ENCODE results near the gene GPSM1. TPM values are rescaled to one million over a fixed set of nuclear protein-coding genes. Genes with fewer than 3 reads are reported as not detected.

GPSM1 gene
- total and polyA plus RNA-seq, 7 donors = 2.3 to 16.1 (median 5.0) TPM

DNA sequence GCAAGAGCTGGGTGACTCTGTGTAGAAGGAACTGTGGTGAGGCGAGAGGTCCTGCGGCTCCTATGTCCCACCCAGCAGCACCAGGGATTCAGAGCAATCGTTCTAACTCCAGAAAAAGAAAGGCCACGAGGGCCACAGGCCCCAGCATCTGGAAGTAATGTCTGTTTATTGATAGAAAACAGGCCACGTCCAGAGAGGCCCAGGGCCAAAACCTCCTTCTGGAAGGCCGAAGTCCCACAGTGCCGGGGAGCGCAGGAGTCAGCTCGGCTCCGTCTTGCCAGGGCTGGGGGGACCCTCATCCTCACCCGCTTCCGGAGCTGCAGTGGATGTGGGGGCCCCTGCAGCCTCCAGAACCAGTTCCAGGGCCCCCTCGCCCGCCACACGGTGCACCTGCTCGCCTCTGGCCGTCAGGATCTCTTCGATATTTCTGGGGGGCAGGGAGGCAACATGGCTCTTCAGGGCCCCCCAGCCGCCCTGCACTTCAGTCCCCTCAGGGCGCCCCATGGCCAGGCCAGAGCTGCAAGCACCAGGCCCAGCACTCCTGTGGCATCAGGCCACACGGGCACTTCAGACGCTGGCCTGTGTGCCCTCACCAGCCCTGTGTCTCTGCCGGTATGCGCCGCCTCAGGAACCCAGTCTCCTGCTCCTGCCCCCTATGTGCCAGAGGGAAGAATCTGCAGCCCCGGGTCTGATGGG, 34.6 kb downstream of the GPSM1 start:
- intact Hi-C loops (cut with DNase I) = loop anchor here (5.0 kb wide), 1 partner anchor 35 kb away; the partner anchor contains the start of gene GPSM1
- peaks cover 0 to 39% (median 34%) of the 10 kb centered on the region in 4 donors for H3K4me1 ChIP-seq
- H3K27me3 ChIP-seq = peaks cover 0 to 9% (median 6%) of the 10 kb centered on the region in 3 donors
- 85 to 86% methylated on average over 26 of the region's 26 CpGs for WGBS, 2 donors
- H3K4me3 ChIP-seq = peak overlapping the region in 2 of 4 donors; percentile 12 to 21
- no peaks in the 10 kb centered on the region for H3K9me3 ChIP-seq
- DNase-seq = peak; percentile 87
- peaks cover 0 to 16% (median 2%) of the 10 kb centered on the region in 4 donors for H3K36me3 ChIP-seq
- TF ChIP-seq POLR2AphosphoS5 (IDR thresholded peaks at IDR 0.05) = peak; percentile 15 to 81 (median 65)
- TF ChIP-seq, protein P1, sequence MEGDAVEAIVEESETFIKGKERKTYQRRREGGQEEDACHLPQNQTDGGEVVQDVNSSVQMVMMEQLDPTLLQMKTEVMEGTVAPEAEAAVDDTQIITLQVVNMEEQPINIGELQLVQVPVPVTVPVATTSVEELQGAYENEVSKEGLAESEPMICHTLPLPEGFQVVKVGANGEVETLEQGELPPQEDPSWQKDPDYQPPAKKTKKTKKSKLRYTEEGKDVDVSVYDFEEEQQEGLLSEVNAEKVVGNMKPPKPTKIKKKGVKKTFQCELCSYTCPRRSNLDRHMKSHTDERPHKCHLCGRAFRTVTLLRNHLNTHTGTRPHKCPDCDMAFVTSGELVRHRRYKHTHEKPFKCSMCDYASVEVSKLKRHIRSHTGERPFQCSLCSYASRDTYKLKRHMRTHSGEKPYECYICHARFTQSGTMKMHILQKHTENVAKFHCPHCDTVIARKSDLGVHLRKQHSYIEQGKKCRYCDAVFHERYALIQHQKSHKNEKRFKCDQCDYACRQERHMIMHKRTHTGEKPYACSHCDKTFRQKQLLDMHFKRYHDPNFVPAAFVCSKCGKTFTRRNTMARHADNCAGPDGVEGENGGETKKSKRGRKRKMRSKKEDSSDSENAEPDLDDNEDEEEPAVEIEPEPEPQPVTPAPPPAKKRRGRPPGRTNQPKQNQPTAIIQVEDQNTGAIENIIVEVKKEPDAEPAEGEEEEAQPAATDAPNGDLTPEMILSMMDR (IDR thresholded peaks at IDR 0.05) = no peak
- H3K27ac ChIP-seq = peak overlapping the region; percentile 32 to 95 (median 90)

DNA sequence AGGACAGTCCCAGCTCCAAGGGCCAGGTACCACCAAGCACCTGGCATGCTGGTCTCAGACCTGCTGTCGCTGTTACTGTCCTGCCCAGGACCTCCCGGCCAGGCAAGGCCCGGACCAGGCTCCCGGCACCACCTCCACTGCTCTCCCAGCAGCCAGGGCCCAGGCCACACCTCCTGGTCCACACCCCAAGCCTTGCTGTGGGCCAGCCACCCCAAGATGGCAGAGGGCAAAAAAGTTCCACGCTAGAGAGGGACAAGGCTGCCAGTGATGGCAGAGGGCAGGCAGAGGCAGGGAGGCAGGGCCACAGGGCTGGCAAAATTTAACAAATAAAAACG, 35.1 kb downstream of the GPSM1 start:
- peaks cover 0 to 9% (median 6%) of the 10 kb centered on the region in 3 donors for H3K27me3 ChIP-seq
- TF ChIP-seq, protein P1 (IDR thresholded peaks at IDR 0.05) = no peak
- TF ChIP-seq POLR2A (IDR thresholded peaks at IDR 0.05) (no peak), EP300 (IDR thresholded peaks at IDR 0.05) (no peak), POLR2AphosphoS5 (IDR thresholded peaks at IDR 0.05) (no peak)
- intact Hi-C loops (cut with DNase I) = loop anchor here (5.0 kb wide), 1 partner anchor 35 kb away; the partner anchor contains the start of gene GPSM1
- H3K9me3 ChIP-seq = no peaks in the 10 kb centered on the region
- peaks cover 0 to 39% (median 34%) of the 10 kb centered on the region in 4 donors for H3K4me1 ChIP-seq
- no peak for DNase-seq
- peak overlapping the region in 1 of 4 donors; percentile 87 for H3K4me3 ChIP-seq
- H3K27ac ChIP-seq = peak overlapping the region; percentile 88 to 95 (median 92)
- H3K36me3 ChIP-seq = peaks cover 0 to 11% (median 2%) of the 10 kb centered on the region in 4 donors
- 72 to 85% methylated on average over 6 of the region's 6 CpGs for WGBS, 2 donors

DNA sequence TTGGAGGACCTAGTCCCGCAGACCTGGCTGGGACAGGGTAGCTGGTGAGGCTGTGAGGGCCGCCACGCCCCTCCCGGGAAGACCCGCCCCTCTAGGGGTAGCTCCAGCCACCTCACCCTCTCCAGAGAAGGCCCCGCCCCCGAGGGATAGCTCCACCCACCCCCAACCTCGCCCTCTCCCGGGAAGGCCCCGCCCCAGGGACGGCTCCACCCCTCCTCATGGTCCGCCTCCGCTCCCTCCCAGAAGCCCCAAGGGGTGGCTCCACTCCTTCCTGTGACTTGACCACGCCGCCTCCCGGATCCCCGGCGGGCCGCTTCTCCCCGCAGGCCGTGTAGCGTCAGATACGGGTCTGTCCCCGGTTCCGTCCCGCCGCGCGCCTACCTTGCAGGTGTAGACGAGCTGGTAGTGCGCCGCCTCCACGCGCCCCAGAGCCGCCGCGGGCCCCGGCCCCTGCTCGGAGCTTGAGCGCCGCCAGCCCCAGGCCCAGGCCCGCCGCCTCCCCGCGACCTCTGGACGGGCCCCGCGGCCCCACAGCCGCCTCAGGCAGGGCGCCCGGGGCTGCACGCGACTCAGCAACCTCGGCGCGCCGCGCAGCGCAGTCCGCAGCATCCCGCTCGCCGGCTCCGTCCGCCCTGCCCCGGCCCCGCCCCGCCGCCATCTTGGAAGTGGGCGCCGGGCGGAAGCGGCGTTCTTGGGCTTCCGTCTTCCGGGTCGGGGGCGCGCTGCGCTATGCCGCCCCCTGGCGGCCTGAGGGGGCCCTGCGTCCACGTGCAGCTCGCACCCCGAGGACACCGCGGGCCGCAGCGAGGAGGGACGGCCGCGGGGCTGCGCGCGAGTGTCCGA, 36.0 kb downstream of the GPSM1 start, which contains the start of gene DNLZ:
DNLZ (minus strand) TSS at position 639 of the 843 bp plus-strand sequence; CDS start at position 609, 30 bp downstream.
- Histone ChIP-seq H3K4me1 (peaks cover 0 to 39% (median 34%) of the 10 kb centered on the region in 4 donors), H3K9me3 (no peaks in the 10 kb centered on the region), H3K4me3 (peak within 1 kb of the TSS; percentile 66 to 97 (median 87)), H3K27me3 (peaks cover 0 to 9% (median 6%) of the 10 kb centered on the region in 3 donors), H3K36me3 (peaks cover 0 to 2% (median 0%) of the 10 kb centered on the region in 4 donors), H3K27ac (peak within 1 kb of the TSS; percentile 88 to 95 (median 92))
- intact Hi-C loops (cut with DNase I) = loop anchor here (1.0 to 5.0 kb wide), 4 partner anchors 24 to 51 kb away; partner anchors contain the start of genes GPSM1 and SNAPC4
- DNase-seq = peak; percentile 99
- TF ChIP-seq, protein P1 (IDR thresholded peaks at IDR 0.05) = peak; percentile 77 to 99 (median 92)
- TF ChIP-seq POLR2A (IDR thresholded peaks at IDR 0.05) = peak; percentile 43 to 52
- no peak for TF ChIP-seq EP300 (IDR thresholded peaks at IDR 0.05)
- peak; percentile 75 to 92 (median 88) for TF ChIP-seq POLR2AphosphoS5 (IDR thresholded peaks at IDR 0.05)
- WGBS, 2 donors = 0 to 1% methylated on average over 97 of the region's 97 CpGs

DNA sequence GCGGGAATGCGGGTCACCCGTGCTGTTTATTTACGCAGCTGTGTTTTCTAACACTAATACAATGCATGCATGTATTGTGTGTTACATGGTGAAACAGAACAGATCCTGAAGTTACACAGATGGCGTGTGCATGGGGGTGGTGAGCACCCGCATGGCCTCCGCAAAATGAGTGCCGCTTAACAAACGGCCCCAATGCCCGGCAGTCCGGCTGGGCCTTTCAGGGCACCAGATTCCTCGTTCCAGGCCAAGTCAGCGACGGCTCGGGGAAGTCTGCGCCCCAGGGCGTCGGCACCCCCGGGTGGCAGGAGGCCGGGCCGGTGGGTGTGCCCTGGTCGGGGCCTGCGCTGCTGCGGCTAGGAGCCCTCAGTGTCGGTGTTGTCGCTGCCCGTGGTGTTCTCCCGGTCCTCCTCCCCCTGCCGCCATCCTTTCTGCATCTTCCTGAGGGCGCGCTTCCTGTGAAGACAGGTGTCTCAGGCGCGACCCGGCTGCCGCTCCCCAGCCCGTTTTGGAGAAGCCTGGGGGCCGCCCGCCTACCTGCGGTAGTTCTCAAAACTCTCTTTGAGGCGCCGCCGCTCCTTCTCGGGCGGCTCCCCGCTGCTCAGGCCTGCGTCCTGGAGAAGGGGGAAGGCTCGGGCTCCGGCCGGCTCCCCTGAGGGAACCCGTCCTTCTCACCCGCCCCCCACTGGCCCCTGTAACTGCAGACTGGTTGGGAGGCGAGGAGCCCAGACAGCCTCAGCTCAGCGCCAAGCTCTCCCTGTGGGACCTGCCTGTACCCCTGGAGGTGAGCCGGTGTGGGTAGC, 36.8 kb downstream of the GPSM1 start:
- peak overlapping the region in 1 of 4 donors; percentile 97 for H3K4me3 ChIP-seq
- intact Hi-C loops (cut with DNase I) = loop anchor here (1.0 to 5.0 kb wide), 4 partner anchors 25 to 52 kb away; partner anchors contain the start of genes GPSM1 and SNAPC4

More for the DNA sequence above, 36.8 kb downstream of the GPSM1 start:
- Histone ChIP-seq H3K27ac (peak overlapping the region in 2 of 4 donors; percentile 88 to 90), H3K27me3 (peaks cover 0 to 9% (median 6%) of the 10 kb centered on the region in 3 donors), H3K4me1 (peaks cover 0 to 39% (median 34%) of the 10 kb centered on the region in 4 donors), H3K9me3 (no peaks in the 10 kb centered on the region), H3K36me3 (no peaks in the 10 kb centered on the region)
- WGBS, 2 donors = 43% methylated on average over 54 of the region's 54 CpGs
- no peak for TF ChIP-seq POLR2AphosphoS5 (IDR thresholded peaks at IDR 0.05)
- no peak for TF ChIP-seq EP300 (IDR thresholded peaks at IDR 0.05)
- TF ChIP-seq POLR2A (IDR thresholded peaks at IDR 0.05) = no peak
- TF ChIP-seq, protein P1 (IDR thresholded peaks at IDR 0.05) = peak; percentile 3 to 32 (median 12)
- DNase-seq = no peak

Data from sigmoid colon (tissue), 7 donors.